ENCODE data around the gene LORICRIN. TPM values are rescaled to one million over a fixed set of nuclear protein-coding genes. Genes with fewer than 3 reads are reported as not detected.

LORICRIN gene
- total and polyA plus RNA-seq, 2 of the 4 experiments (the other 2 are of a cell fraction) = not detected

DNA sequence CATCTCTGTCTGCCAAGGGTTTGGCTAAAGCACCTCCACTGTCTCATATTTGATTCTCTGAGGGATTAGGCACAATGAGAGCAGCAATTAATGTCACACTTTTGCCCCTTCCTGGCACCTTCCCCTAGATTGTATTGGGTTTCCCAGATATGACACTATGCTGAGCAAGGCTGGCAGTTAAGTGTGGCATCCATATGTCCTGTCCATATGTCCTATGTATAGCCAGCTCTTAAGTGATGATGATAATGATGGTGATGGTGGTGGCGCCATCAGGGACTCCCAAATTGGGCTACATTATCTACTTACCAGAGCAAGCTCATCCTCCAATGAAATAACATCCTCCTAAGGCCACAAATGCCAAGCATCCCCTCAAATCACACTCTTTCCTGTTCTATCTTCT, 13.5 kb upstream of the LORICRIN start:
- H3K27ac ChIP-seq (ENCODE audit: insufficient read depth, low read length) = no peak overlapping the region
- H4K20me1 ChIP-seq (ENCODE audit: insufficient read depth, low read length) = no peaks in the 10 kb centered on the region
- H2AK5ac ChIP-seq (ENCODE audit: low read depth, low read length) = no peak overlapping the region
- H3K9ac ChIP-seq (ENCODE audit: low read depth, low read length) = no peak overlapping the region
- BruUV-seq (replicated peaks) = no TSS peak
- no peak overlapping the region for H3K4me3 ChIP-seq (ENCODE audit: insufficient read depth, low read depth, low read length)
- no peak overlapping the region for H3K4me2 ChIP-seq (ENCODE audit: low read depth, low read length)
- DNase-seq (no peak), ATAC-seq (ENCODE audit: low read depth) (no peak)
- no peak overlapping the region for H3K23ac ChIP-seq (ENCODE audit: low read depth, low read length)
- no peak overlapping the region for H2BK20ac ChIP-seq (ENCODE audit: low read depth, low read length)
- H3K14ac ChIP-seq (replicated peaks; ENCODE audit: low read depth, low read length) = no peak overlapping the region
- no peak overlapping the region for H4K91ac ChIP-seq (ENCODE audit: insufficient read depth, low read depth, low read length)
- H3K9me3 ChIP-seq (ENCODE audit: control insufficient read depth, insufficient read depth, low read length) = no peaks in the 10 kb centered on the region
- no peak overlapping the region for H3K56ac ChIP-seq (ENCODE audit: extremely low read depth, insufficient read depth, low read length)
- no peaks in the 10 kb centered on the region for H3K9me1 ChIP-seq (ENCODE audit: insufficient read depth, low read length)
- H3K36me3 ChIP-seq (ENCODE audit: control insufficient read depth, insufficient read depth, low read length) = no peaks in the 10 kb centered on the region
- intact Hi-C loops (cut with micrococcal nuclease) = no loop called here
- H3K4ac ChIP-seq (ENCODE audit: low read depth, low read length) = no peak overlapping the region
- H2BK120ac ChIP-seq (ENCODE audit: low read depth, low read length) = no peak overlapping the region
- no peak overlapping the region for H2BK15ac ChIP-seq (ENCODE audit: low read depth, low read length)
- POLR2A ChIA-PET (ENCODE audit: unreplicated experiment) = no interaction called here
- H2AFZ ChIP-seq (replicated peaks; ENCODE audit: low read length, poor library complexity) = no peak overlapping the region
- no peak overlapping the region for H3K18ac ChIP-seq (ENCODE audit: low read depth, low read length)
- TF ChIP-seq FOS (IDR thresholded peaks at IDR 0.05; ENCODE audit: low read depth, low read length) = no peak
- no peak for TF ChIP-seq NFE2L2 (IDR thresholded peaks at IDR 0.05; ENCODE audit: low read depth, low read length)
- TF ChIP-seq CEBPB (IDR thresholded peaks at IDR 0.05; ENCODE audit: low read depth, low read length) = no peak
- TF ChIP-seq MAFK (IDR thresholded peaks at IDR 0.05; ENCODE audit: low read depth, low read length) = no peak
- no peak for TF ChIP-seq SMC3 (IDR thresholded peaks at IDR 0.05; ENCODE audit: low read depth, low read length)
- TF ChIP-seq RCOR1 (IDR thresholded peaks at IDR 0.05; ENCODE audit: insufficient replicate concordance, low read length) = no peak
- no peak for TF ChIP-seq MAZ (IDR thresholded peaks at IDR 0.05; ENCODE audit: borderline replicate concordance, low read depth, low read length)
- TF ChIP-seq, protein P1, sequence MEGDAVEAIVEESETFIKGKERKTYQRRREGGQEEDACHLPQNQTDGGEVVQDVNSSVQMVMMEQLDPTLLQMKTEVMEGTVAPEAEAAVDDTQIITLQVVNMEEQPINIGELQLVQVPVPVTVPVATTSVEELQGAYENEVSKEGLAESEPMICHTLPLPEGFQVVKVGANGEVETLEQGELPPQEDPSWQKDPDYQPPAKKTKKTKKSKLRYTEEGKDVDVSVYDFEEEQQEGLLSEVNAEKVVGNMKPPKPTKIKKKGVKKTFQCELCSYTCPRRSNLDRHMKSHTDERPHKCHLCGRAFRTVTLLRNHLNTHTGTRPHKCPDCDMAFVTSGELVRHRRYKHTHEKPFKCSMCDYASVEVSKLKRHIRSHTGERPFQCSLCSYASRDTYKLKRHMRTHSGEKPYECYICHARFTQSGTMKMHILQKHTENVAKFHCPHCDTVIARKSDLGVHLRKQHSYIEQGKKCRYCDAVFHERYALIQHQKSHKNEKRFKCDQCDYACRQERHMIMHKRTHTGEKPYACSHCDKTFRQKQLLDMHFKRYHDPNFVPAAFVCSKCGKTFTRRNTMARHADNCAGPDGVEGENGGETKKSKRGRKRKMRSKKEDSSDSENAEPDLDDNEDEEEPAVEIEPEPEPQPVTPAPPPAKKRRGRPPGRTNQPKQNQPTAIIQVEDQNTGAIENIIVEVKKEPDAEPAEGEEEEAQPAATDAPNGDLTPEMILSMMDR (conservative IDR thresholded peaks at IDR 0.05; ENCODE audit: low read depth, low read length) = no peak
- TF ChIP-seq POLR2A (IDR thresholded peaks at IDR 0.05; ENCODE audit: low read depth, low read length) = no peak
- TF ChIP-seq RAD21 (IDR thresholded peaks at IDR 0.05; ENCODE audit: low read length) = no peak
- TF ChIP-seq, protein P2, sequence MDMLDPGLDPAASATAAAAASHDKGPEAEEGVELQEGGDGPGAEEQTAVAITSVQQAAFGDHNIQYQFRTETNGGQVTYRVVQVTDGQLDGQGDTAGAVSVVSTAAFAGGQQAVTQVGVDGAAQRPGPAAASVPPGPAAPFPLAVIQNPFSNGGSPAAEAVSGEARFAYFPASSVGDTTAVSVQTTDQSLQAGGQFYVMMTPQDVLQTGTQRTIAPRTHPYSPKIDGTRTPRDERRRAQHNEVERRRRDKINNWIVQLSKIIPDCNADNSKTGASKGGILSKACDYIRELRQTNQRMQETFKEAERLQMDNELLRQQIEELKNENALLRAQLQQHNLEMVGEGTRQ (IDR thresholded peaks at IDR 0.05; ENCODE audit: low read depth, low read length) = no peak
- TF ChIP-seq, protein P3, sequence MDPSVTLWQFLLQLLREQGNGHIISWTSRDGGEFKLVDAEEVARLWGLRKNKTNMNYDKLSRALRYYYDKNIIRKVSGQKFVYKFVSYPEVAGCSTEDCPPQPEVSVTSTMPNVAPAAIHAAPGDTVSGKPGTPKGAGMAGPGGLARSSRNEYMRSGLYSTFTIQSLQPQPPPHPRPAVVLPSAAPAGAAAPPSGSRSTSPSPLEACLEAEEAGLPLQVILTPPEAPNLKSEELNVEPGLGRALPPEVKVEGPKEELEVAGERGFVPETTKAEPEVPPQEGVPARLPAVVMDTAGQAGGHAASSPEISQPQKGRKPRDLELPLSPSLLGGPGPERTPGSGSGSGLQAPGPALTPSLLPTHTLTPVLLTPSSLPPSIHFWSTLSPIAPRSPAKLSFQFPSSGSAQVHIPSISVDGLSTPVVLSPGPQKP (IDR thresholded peaks at IDR 0.05; ENCODE audit: borderline replicate concordance, low read depth, low read length) = no peak
- TF ChIP-seq CHD1 (IDR thresholded peaks at IDR 0.05; ENCODE audit: low read depth, low read length) = no peak
- TF ChIP-seq MXI1 (IDR thresholded peaks at IDR 0.05; ENCODE audit: borderline replicate concordance, low read depth, low read length) = no peak
- TF ChIP-seq RFX5 (IDR thresholded peaks at IDR 0.05; ENCODE audit: low read depth, low read length) = no peak
- no peak for TF ChIP-seq BHLHE40 (IDR thresholded peaks at IDR 0.05; ENCODE audit: low read depth, low read length)
- no peaks in the 10 kb centered on the region for H3K27me3 ChIP-seq (ENCODE audit: control insufficient read depth, insufficient read depth, low read length)
- in situ Hi-C loops (cut with MboI; ENCODE audit: low sequenced_read_pairs) = no loop called here
- H4K5ac ChIP-seq (ENCODE audit: low read depth, low read length) = no peak overlapping the region
- H4K8ac ChIP-seq (ENCODE audit: low read depth in 2 of 2, low read length in 2 of 2) = no peak overlapping the region
- no peak overlapping the region for H2BK5ac ChIP-seq (ENCODE audit: low read depth, low read length, poor library complexity, severe bottlenecking)
- H2AK9ac ChIP-seq (replicated peaks; ENCODE audit: low read depth, low read length, poor library complexity) = no peak overlapping the region
- no CpG with 5 or more reads among the region's 1 CpG for WGBS, 2 experiments (ENCODE audit: extremely low coverage in 2 of 2, insufficient read length in 1 of 2)
- H3K79me1 ChIP-seq (ENCODE audit: low read depth in 1 of 2, low read length in 2 of 2) = no peaks in the 10 kb centered on the region
- H3K4me1 ChIP-seq (ENCODE audit: control insufficient read depth, insufficient read depth, low read length) = no peaks in the 10 kb centered on the region
- CTCF ChIA-PET = no interaction called here
- dilution Hi-C loops (cut with HindIII; ENCODE audit: low sequenced_read_pairs, unreplicated experiment) = no loop called here

Measured in IMR-90 (cell line).